Measurements from ENCODE around the gene SMPD3. TPM values are rescaled to one million over a fixed set of nuclear protein-coding genes. Genes with fewer than 3 reads are reported as not detected.

SMPD3 gene
- total RNA-seq, 1 experiment from 2014 or later = 0.17 TPM

GRCh38 chr16:68374961-68375660, 73.2 kb downstream of the SMPD3 start:
- H3K36me3 ChIP-seq (ENCODE audit: insufficient read depth, low read length, poor library complexity, severe bottlenecking) = no peaks in the 10 kb centered on the region
- no peak overlapping the region for H3K4me3 ChIP-seq (ENCODE audit: low read depth, low read length, poor library complexity, severe bottlenecking)
- H3K27ac ChIP-seq (ENCODE audit: low read depth, low read length, poor library complexity, severe bottlenecking) = no peak overlapping the region
- intact Hi-C loops (cut with micrococcal nuclease; ENCODE audit: unreplicated experiment) = no loop called here
- no peaks in the 10 kb centered on the region for H3K9me3 ChIP-seq (ENCODE audit: low read depth, low read length, poor library complexity, severe bottlenecking)
- no peaks in the 10 kb centered on the region for H3K27me3 ChIP-seq (replicated peaks; ENCODE audit: insufficient read depth, low read depth, low read length, poor library complexity)
- no peak for DNase-seq (ENCODE audit: low spot score)
- no peaks in the 10 kb centered on the region for H3K4me1 ChIP-seq (ENCODE audit: insufficient read depth, low read length, poor library complexity, severe bottlenecking)
- CTCF ChIA-PET = interaction anchor here (0.6 kb wide), 1 partner anchor 281 kb away, joined by 4 read pairs; no protein-coding TSS in a partner anchor
- no TSS peak for BruUV-seq (replicated peaks)
- TF ChIP-seq CTCF (conservative IDR thresholded peaks at IDR 0.05; ENCODE audit: low read depth, low read length) = no peak
- TF ChIP-seq EZH2 (IDR thresholded peaks at IDR 0.05; ENCODE audit: borderline replicate concordance, low read depth, low read length, poor library complexity, severe bottlenecking) = no peak
- POLR2A ChIA-PET (ENCODE audit: low non-redundant PET) = no interaction called here

- Histone ChIP-seq H3K4me3 (ENCODE audit: low read depth, low read length, poor library complexity, severe bottlenecking) (no peak overlapping the region), H3K36me3 (ENCODE audit: insufficient read depth, low read length, poor library complexity, severe bottlenecking) (no peaks in the 10 kb centered on the region), H3K9me3 (ENCODE audit: low read depth, low read length, poor library complexity, severe bottlenecking) (no peaks in the 10 kb centered on the region), H3K4me1 (ENCODE audit: insufficient read depth, low read length, poor library complexity, severe bottlenecking) (no peaks in the 10 kb centered on the region), H3K27ac (ENCODE audit: low read depth, low read length, poor library complexity, severe bottlenecking) (no peak overlapping the region), H3K27me3 (replicated peaks; ENCODE audit: insufficient read depth, low read depth, low read length, poor library complexity) (no peaks in the 10 kb centered on the region)
- ChIA-PET POLR2A (ENCODE audit: low non-redundant PET) (no interaction called here), CTCF (no interaction called here)
- intact Hi-C loops (cut with micrococcal nuclease; ENCODE audit: unreplicated experiment) = no loop called here
- TF ChIP-seq CTCF (conservative IDR thresholded peaks at IDR 0.05; ENCODE audit: low read depth, low read length) = no peak
- no peak for TF ChIP-seq EZH2 (IDR thresholded peaks at IDR 0.05; ENCODE audit: borderline replicate concordance, low read depth, low read length, poor library complexity, severe bottlenecking)
- BruUV-seq (replicated peaks) = no TSS peak
- DNase-seq (ENCODE audit: low spot score) = no peak
Observed at GRCh38 chr16:68374246-68374805, 74.0 kb downstream of the SMPD3 start.

- H3K36me3 ChIP-seq (ENCODE audit: insufficient read depth, low read length, poor library complexity, severe bottlenecking) = no peaks in the 10 kb centered on the region
- BruUV-seq (replicated peaks) = no TSS peak
- H3K4me1 ChIP-seq (ENCODE audit: insufficient read depth, low read length, poor library complexity, severe bottlenecking) = no peaks in the 10 kb centered on the region
- no peak for TF ChIP-seq EZH2 (IDR thresholded peaks at IDR 0.05; ENCODE audit: borderline replicate concordance, low read depth, low read length, poor library complexity, severe bottlenecking)
- intact Hi-C loops (cut with micrococcal nuclease; ENCODE audit: unreplicated experiment) = no loop called here
- H3K27me3 ChIP-seq (replicated peaks; ENCODE audit: insufficient read depth, low read depth, low read length, poor library complexity) = no peaks in the 10 kb centered on the region
- CTCF ChIA-PET = no interaction called here
- no peak overlapping the region for H3K4me3 ChIP-seq (ENCODE audit: low read depth, low read length, poor library complexity, severe bottlenecking)
- H3K9me3 ChIP-seq (ENCODE audit: low read depth, low read length, poor library complexity, severe bottlenecking) = no peaks in the 10 kb centered on the region
- POLR2A ChIA-PET (ENCODE audit: low non-redundant PET) = no interaction called here
- no peak overlapping the region for H3K27ac ChIP-seq (ENCODE audit: low read depth, low read length, poor library complexity, severe bottlenecking)
- DNase-seq (ENCODE audit: low spot score) = no peak
Observed at GRCh38 chr16:68373528-68374245, 74.6 kb downstream of the SMPD3 start.
